ENCODE results near the gene ZFYVE21.

Gene ZFYVE21

DNA sequence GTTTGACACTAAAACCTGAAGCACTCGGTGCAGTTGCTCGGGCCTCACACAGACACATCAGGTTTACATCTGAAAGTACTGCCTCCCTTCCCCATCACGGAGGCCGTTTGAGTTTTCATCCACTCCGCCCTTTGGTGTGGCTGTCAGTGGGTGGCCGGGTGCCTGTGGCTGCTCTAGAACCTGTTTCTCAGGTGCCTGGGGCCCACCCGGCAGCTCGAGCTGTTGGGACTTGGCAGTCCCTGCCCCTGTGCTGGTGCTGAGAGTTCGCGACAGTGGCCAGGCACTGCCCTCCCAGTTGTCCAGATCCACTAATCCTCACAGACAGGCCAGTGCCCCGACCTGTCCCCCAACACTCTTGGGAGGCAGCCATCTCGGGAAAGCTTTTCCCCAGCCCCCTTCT, 22.7 kb upstream of the ZFYVE21 start:
- no peak for FAIRE-seq

DNA sequence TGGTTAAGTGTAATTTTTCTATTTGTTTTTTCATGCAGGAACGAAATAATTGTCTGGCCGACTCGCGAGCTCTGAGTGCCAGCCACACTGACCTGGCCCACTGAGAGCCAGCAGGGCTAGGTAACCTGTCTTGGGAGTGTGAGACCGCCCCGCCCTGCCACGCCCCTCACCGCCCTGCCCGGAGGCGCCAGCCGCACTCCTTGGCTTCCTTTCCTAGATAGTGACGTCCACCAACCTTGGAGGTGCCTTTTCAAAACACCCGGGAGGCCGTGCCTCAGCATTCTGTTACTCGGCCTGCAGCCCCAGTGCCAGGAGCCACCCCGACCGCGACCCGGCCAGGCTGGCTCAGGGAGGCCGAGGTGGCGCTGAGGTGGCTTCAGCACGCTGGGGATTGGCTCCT, 22.1 kb upstream of the ZFYVE21 start:
- FAIRE-seq: no peak

DNA sequence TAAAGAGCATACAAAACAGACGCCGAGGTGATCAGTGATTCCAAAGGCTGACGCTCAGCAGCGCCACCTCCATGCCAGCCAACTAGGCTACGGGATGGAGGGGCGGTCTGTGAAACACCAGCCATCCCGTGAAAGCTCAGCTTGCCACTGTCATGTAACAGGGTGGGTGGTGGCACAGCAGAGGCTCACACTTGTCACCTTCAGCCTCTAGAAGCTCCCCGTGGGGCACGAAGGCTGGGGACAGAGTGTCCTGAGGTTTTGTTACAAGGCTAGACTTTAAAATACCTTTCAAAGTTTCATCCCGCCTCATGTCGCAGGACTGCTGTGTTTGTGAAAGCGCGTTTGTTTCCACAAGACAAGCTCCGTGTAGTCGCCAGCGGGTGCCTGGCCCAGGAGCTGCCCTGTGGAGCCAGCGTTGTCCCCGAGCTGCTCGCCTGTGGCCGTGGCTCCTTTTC, 21.0 kb upstream of the ZFYVE21 start:
- no peak for FAIRE-seq

DNA sequence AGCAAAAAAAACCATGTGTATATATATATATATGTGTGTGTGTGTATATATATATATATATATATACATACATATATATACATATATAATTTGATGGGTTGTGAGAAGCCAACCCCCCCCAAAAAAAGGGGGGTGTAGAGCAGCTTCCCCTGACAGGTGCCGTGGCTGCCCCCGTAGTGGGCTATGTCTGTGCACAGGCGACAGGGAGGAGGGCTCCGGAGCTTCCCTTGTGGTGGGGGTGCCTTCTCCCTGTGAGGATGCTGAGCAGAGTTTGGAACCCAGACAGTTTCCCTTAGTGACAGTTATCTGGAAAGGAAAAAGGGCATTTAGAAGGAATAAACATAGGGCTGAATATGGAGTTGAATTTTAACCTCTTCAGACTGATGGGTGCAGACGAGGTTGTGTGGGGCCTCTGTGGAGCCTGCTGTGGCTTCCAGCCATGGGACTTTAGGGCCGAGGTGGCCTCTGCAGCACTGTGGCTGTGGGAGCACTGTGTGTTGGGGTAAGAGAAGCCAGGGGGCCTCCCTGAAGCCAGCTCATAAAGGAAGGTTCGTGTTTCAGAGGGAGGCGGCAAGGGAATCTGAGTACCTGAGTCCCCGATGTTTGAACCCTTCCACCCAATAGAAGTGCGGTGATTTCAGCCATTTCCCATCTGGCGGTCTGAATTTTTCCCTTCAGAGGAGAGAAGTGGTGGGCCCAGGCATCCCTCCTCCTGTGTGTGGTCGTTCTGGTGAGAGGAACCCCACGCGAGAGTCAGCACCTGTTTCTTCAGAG, 20.1 kb upstream of the ZFYVE21 start:
- FAIRE-seq: no peak

DNA sequence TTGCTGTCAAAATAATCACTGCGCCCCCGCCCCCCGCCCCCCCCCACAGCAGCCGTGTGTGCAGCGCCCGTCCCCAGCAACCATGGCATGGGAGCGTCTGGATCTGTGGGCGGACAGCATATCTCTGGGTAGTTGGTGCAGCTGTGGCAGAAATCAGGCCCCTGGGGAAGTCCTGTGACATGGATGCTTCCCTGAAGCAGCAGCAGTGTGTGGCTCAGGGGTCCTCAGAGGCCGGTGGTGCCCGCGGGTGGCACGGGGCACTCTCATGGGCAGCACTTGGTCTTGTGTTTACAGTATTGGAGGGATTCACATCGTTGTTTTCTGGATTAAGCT, 19.6 kb upstream of the ZFYVE21 start:
- FAIRE-seq: no peak

DNA sequence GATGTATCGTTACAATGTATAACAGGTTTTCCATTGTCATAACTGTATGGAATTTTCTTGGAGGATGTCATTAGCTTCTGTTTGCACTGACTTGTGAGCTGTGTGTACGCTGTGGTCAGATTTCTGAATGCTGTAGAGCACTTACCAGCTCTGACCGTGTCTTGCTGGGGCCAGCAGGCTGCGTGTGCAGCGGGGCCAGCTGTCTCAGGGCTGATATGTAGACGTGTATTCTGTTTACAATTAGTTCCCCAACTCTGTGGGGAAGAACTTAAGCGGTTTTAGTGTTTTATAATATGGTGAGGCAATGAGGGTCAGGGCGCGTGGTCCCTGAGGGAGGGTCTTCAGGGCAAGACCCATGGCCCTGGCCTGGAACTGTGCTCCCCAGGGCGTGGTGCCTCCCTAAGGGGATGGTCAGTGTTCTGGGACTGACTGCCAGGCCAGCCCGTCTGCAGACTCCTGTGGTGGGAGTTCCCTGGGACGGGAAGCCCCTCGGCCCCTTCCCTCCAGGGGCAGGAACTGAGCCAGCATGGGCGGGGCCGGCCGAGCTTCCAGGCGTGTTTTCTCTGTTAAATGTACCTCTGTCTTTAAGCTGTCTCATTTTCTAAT, 19.0 kb upstream of the ZFYVE21 start:
- FAIRE-seq: peak; percentile 76

DNA sequence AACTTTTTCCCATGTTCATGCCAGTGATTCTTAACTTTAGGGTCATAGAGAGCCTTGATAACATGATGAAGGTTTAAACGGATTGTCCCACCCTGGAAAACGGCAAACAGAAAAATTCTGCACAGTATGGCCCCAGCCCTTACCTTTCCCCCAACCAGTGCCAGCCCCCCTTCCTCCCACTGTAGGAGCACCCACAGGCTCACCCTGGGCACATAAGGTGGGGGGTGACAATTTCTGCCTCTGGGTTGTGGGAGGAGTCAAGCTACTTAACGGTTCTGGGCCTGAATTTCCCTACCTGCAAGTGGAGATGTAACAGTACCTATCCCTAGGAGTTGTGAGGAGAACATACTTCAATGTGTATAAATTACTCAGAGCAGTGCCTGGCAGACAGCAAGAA, 18.4 kb upstream of the ZFYVE21 start:
- FAIRE-seq: no peak

DNA sequence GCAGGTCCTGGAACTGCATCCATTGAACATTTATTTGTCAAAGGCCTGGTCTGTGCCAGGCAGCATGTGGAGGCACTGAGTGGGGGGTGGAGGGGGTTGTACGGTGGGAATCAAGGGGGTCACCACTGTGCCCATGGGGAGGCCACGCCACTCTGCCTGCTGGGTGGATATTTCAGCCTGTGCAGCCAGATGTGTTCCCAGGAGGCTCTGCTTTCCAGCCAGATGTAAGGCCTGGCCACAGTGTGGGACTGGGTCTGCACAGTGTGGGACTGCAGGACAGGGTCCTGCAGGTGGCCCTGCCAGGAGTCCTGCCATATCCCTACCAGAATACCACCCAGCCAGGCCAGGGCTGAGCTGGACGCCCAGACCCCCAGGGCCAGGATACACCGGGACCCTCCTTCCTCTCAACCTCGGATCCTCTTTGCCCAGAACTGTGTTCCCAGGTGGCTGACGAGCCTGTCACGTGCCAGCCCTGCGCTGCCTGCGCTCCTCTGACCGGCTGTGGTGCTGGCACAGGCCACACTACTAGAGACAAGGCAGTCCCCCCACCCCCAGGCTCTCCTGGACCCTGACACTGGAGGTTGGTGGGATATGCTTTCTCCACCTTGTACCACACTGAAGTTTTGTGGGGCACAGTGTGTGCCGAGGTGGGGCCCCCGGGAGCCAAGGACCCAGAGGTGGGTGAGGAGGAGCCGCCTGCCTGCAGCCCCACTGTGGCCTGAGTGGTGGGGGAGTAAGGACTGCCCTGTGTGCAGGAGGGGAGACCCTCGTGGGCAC, 17.8 kb upstream of the ZFYVE21 start:
- no peak for FAIRE-seq

DNA sequence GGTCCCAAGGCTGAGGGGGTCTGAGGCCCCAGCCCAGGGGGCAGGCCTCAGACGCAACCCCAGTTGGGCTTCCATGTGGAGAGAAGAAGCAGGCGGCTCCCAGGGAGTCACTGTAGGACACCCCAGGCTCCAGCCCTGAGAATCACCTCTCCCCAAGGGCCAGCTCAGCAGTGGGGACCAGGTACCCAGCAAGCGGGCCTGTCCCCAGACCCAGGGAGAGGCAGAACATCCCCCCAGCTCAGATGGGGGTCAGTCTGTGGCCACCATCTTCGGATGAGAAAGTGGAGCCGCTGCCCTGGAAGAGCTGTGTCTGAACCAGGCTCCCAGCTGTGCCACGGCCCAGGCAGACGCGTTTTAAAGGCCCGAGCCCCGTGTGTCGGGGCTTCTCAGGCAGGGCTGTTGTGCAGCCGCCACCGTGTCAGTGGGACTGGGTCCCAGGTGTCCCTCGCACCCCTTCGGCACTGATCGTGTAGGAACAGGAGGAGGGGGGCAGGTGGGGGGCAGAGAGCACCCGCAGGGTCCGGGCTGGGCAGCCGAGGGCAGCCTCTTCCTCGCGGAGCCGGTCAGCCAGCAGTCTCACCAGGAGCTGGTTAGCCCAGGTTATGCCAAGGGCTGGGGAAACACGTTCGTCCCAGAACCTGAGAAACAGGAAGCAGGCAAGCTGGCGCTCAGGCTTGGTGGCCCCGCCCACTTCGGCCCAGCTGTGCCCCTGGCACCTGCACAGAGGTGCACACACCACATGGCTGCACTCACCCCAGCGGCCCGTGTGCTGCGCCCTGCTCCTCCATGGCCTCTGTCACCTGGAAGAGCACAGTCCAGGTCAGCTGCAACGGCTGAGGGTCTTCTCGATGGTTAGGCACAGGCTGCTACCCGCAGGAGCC, 17.0 kb upstream of the ZFYVE21 start:
- no peak for FAIRE-seq

DNA sequence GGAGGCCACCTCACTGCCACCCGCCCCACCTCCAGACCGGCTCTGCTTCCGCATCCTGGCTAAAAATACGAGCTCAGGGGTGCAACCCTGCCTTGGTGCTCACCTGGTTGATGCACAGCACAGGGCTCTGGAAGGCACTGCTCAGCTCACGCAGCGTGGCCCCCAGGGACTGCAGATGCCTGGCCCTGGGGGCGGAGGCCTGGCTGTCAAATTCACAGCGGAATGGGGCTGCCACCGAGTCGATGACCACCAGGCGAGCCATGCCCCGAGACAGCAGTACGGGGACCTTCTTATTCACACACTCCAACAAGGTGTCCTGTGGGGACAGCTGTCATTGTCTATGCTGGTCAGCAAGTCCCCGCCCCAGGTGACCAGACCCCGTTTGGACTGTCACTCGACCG, 16.3 kb upstream of the ZFYVE21 start:
- FAIRE-seq: no peak

DNA sequence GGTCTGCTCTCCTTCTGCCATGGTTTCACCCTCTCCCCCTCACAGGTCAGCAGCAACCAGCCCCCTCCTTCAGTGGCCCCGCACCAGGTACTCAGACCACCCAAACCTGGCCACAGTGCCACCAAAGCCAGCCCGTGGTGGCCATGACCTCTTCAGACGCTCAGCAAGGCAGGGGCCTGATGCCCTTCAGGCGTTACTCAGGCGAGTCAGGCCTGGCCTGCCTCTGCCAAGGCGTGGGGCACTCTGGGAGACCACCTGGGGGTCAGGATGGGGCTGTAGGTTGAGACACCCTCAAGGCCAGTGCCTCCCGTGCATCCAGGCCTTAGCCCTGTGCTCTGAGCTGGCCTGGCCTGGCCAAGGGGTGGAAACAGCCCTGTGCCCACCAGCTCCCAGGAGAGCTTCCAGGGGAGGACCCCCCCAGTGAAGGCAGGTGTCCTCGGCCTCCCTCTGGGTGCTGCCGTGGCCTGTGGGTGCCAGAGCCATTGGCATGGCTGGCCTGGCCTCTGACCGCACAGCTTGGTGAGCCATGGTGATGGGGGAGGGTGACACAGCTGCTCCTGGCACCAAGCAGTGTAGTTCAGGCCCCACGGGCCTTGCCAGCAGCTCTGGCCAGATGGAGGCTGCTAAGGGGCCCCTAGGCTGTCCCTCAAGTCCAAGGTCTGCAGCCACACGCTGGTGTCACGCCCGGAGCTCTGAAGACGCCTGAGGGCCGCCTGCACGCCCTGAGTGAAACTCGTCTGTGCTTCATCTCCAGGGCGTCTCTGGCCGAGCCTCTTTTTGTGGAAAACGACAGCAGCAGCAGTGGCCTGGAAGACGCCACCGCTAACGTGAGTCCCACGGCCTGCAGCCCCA, 15.5 kb upstream of the ZFYVE21 start:
- no peak for FAIRE-seq

DNA sequence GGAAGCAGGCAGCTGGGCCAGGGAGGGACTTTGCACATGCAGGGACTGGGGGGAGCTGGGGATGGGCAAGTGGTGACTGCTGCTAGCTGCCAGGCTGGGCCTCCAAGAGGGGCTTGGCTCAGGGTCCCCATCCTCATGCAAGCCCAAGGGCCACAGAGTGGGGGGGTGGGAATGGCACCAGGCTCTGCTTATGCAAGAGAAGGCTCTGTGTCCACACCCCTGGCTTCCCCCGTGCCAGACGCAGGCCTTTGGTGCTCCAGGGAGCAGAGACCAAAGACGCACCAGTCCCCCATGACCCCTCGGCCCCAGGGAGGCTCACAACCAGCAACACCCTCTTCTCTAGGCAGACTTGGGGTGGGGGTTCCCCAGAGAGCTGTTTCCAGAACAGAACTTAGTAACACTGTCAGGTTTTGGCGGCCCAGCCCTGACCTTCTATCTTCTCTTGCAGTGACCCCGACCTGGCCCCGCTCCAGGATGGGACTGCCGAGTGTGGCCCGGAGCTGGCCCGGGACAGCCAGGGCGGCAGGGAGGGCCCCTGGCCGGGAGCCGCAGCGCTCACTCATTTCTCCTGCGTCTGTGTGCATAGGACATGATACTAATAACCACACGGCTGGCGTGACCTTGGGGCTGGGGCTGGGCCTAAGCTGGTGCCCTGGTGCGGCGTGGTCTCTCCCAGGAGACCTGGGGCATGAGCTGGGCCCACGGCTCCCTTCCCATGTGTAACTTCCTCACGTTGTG, 14.7 kb upstream of the ZFYVE21 start:
- FAIRE-seq: no peak

DNA sequence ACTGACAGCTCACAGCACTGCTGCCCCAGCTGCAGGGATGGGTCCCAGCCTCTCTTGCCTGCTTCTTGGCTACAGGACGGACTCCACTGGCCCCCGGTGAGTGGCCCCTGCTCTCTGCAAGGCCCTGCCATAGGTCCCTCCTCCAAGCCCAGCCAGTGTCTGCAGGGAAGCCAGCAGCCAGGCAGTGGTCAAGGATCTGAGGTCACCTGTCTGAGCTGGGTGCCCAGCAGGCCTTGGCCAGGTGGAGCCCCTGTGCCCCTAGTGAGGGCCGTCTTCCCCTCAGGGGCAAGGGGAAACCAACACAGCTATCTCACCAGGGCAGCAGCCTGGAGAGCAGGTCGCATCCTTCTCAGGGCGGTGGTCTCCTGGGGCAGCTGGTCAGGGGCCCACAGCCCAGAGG, 13.5 kb upstream of the ZFYVE21 start:
- FAIRE-seq: no peak

DNA sequence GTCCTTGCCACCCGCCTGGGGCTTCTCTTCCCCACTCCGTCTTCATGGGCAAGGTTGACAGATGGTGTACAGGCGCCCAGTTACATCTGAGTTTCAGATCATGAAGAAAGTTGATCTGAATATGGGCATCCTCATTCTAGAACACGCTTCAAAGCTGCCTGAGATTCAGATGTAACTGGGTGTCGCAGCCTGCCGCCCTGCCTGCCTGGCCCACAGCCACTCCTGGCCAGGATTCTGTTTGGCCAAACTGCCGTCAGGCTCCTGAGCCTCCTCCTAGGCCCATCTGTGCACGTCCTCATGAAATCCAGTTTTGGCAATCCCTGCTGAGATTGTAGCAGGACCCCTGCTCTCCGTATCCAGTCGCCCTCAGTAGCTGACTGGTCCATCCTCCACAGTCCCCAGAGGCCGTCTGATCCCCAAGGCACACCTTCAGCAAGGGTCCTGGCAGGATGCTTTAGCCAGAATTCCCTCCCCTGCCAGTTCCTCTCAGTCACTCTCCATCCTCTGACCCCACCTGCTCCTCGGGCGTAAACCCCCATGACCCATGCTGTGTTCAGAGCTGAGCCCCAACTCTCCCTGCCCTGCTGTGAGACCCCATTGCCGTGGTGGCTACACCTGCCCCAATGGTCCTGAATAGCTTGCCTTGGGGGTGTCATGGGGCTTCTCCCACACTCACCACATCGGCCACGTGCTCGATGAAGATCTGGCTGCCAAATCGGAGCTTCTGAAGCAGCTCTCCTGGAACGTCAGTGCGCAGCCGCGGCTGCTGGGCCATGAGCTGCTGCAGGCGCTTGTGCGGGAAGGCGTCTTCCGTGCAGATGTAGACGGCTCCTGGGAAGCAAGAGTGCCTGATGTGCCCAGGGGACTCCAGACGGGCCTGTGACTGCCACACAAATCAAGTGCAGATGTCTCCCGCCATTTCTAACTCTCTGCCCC, 12.8 kb upstream of the ZFYVE21 start:
- FAIRE-seq: no peak

DNA sequence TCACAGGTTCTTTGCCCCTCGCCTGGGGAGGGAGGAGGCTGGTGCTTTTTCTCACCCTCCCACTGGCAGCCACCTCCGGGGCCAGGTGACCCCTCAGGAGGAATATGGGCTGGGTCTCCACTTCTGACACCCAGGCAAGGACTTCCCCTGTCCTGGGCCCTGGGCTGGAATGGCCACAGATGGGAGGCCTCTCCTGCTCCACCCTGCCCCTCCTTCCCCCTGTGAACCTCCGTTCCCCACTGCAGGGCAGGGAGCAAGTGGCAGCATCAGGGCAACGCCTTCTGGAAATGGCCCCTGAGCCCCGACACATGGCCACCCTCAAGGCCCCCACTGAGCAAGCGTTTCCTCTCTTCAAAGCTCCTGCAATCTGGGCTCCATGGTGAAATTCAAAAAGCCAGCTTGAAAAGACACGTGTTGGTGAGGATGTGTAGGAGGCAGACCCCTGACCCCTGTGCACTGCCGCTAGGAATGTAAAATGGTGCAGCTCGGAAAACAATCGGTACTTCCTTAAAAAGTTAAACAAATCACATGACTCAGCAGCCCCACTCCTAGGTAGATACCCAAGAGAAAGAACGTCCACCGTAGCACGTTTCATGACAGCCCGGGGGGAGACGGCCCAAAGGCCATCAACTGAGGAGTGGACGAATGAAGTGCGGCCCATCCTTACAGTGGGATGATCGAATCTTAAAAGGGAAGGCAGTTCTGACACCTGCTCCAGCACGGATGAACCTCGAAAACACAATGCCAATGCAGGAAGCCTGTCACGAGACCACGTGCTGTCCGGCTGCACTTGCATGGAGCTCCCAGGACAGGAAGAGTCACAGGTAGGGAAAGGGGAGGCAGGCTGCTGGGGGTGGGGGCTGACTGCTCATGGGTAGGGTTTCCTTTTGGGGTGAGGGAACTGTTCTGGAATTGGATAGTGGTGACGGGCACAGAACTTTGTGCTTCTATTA, 11.9 kb upstream of the ZFYVE21 start:
- FAIRE-seq: no peak

DNA sequence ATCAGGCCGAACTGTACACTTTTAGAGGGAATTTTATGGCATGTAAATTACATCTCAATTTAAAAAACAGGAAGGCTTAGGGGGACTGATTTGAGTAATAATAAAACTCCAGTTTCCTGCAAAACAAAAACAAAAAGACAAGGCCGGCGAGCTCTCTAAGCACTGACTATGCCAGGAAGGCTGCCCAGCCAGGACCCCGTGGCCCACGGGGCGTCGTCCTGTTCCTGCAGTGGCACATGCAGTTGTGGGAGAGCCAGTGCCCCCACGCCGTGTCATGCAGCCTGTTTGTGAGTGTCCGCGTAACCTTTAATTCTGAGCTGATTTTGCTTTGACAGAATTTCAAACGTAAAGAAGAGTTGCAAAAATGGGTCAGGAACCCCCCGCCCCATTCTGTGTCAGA, 10.9 kb upstream of the ZFYVE21 start:
- no peak for FAIRE-seq

DNA sequence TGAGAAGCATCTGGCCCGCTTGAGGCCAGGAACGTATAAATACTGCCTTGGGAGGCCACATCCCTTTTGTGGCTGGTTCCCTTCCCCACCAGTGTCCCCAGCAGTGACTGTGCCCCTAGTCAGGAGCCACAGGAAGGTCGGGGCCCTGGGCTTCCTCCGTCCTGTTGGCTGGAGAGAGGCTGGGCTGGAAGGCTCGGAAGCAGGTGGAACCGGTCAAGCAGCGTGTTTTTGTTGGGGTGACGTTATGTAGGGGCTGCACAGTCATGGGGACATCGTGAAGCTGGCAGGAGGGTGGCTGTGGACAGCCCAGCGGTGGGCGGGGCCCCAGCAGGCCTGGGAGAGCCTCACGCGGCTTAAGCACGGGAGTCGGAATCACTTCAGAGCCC, 10.5 kb upstream of the ZFYVE21 start:
- FAIRE-seq: no peak

DNA sequence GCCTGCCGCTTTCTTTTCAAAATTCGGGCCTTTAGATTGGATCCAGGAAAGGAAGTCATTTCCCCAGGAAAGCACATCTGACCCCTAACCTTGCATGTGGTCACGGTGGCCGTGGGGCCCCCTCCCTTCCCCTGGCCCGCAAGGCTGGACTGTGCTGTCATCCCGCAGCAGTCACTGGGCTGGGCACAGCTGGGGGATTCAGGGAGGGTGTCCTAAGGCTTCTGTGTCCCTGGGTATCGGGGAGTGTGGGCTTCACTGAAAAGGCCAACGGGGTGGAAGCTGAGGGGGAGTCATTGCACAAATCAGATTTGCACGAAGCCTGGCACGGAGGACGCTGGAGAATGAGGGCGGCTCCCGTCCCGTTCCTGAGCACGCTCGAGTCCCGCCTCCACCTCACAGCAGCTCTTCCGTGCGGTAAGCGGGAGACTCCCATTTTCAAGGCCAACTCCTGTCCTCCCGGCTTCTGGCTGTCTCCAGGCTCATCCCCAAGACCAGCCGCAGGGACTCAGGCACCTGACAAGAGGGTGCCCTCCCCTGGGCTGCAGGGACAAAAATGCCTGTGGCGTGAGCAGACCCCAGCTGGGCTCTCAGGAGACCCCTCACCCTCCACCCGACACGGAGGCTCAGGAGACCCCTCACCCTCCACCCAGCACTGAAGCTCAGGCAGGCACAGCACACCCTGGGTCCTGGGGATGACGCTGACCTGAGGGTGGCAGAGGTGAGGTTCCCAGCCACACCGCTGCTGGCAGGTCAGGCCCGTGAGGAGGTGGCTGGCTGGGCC, 9.9 kb upstream of the ZFYVE21 start:
- no peak for FAIRE-seq

All from endometrium (tissue), 2 donors.